Measurements from ENCODE around the gene PCED1B.

DNA sequence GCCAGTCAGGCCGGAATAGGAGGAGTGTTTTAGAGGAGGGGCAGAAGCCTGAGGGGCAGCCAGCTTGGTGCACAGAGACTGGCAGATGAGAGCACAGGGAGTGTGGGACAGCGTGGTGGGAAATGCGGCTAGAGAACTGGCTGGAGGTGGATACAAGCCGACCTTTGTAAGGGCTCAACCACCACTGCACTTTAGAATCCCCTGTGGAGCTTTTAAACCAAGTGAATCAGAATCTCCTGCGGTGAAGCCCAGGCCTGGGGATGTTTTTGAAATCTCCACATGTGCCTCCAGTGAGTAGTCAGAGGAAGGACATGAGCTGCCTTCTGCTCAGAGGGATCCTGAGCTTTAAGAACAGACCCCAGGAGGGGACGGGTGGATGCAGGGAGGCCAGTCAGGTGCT is 10.9 kb upstream of the PCED1B start:
- TF ChIP-seq, protein P1, sequence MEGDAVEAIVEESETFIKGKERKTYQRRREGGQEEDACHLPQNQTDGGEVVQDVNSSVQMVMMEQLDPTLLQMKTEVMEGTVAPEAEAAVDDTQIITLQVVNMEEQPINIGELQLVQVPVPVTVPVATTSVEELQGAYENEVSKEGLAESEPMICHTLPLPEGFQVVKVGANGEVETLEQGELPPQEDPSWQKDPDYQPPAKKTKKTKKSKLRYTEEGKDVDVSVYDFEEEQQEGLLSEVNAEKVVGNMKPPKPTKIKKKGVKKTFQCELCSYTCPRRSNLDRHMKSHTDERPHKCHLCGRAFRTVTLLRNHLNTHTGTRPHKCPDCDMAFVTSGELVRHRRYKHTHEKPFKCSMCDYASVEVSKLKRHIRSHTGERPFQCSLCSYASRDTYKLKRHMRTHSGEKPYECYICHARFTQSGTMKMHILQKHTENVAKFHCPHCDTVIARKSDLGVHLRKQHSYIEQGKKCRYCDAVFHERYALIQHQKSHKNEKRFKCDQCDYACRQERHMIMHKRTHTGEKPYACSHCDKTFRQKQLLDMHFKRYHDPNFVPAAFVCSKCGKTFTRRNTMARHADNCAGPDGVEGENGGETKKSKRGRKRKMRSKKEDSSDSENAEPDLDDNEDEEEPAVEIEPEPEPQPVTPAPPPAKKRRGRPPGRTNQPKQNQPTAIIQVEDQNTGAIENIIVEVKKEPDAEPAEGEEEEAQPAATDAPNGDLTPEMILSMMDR (optimal IDR thresholded peaks at IDR 0.05 in 1 of 3, IDR thresholded peaks at IDR 0.05 in 1 of 3, conservative IDR thresholded peaks at IDR 0.05 in 1 of 3; ENCODE audit: extremely low read depth in 1 of 3, insufficient read depth in 2 of 3, low read length in 3 of 3): no peak
- no peak for TF ChIP-seq EZH2 (IDR thresholded peaks at IDR 0.05; ENCODE audit: low read length)

Data from keratinocyte (primary cell).